Activated naive CD4-positive, alpha-beta T cell treated with anti-CD3 and anti-CD28 coated beads for 36 hours (primary cell): ENCODE data around the gene CACNB4. TPM values are rescaled to one million over a fixed set of nuclear protein-coding genes. Genes with fewer than 3 reads are reported as not detected.
"Not testable (repeated sequence)": the region's sequence is repeated elsewhere in the genome, so short reads cannot be mapped to it uniquely, and the experiment has no call there.

Experiments used
- CTCF ChIA-PET: fragments of 350-600 bp; sonication (Branson Sonifier 250); formaldehyde crosslinking; loops from one replicate; lab custom pipeline; 2021; ENCODE audit warnings: antibody characterized with exemption; lab: Charles Lee
- DNase-seq: peaks from one replicate; pipeline ENCODE4 v3.0.0-alpha.2; 2020
- H3K27ac Mint-ChIP-seq: one replicate; pipeline ENCODE4 v1.8.0; 2021; ENCODE audit warnings: mild to moderate bottlenecking, mixed read lengths
- H3K27me3 Mint-ChIP-seq: one replicate; pipeline ENCODE4 v1.8.0; 2021; ENCODE audit warnings: low read depth, mixed read lengths
- H3K36me3 Mint-ChIP-seq: one replicate; pipeline ENCODE4 v1.8.0; 2021; ENCODE audit warnings: low read depth, mixed read lengths
- H3K4me1 Mint-ChIP-seq: one replicate; pipeline ENCODE4 v1.8.0; 2021; ENCODE audit warnings: low read depth, mixed read lengths
- H3K4me3 Mint-ChIP-seq: one replicate; pipeline ENCODE4 v1.8.0; 2021; ENCODE audit warnings: mild to moderate bottlenecking, moderate library complexity, mixed read lengths
- H3K9me3 Mint-ChIP-seq: one replicate; pipeline ENCODE4 v1.8.0; 2021; ENCODE audit warnings: mixed read lengths
- intact Hi-C: fragments of 100-400 bp; cut with micrococcal nuclease; formaldehyde crosslinking; loops from one replicate; pipeline ENCODE4 v1.15.1; 2023
- total RNA-seq, 2 experiments: library from RNA; stranded (reverse); gene quantifications; one replicate each; pipeline ENCODE4 v1.2.3, GENCODE V29; 2021

CACNB4 gene
- total RNA-seq, 2 experiments from 2014 or later, result 0.10 to 0.15 TPM

DNA sequence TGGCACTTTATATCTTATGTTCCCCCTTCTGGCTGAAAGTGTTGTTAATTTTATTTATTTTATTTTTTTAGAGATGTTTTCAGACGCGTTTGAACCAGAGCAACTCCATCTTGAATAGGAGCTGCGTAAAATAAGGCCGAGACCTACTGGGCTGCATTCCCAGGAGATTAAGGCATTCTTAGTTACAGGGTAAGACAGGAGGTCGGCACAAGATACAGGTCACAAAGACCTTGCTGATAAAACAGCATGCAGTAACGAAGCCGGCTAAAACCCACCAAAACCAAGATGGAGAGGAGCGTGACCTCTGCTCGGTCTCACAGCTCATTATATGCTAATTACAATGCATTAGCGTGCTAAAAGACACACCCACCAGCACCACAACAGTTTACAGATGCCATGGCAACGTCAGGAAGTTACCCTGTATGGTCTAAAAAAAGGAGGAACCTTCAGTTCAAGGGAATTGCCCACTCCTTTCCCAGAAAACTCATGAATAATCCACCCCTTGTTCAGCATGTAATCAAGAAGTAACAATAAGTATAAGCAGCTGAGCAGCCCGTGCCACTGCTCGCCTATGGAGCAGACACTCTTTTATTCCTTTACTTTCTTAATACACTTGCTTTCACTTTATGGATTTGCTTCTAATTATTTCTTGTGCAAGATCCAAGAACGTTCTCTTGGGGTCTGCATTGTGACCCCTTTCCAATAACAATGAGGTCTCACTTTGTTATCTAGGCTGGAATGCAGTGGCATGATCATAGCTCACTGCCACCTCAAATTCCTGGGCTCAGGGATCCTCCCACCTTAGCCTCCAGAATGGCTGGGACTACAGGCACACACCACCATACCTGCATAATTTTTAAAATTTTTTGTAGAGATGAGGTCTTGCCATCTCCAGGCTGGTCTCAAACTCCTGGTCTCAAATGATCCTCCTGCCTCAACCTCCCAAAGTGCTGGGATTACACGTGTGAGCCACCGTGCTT, 55.9 kb downstream of the CACNB4 start:
- Mint-ChIP-seq H3K9me3 (no peaks in the 10 kb centered on the region), H3K27me3 (no peaks in the 10 kb centered on the region), H3K27ac (no peak overlapping the region), H3K4me1 (no peaks in the 10 kb centered on the region), H3K4me3 (no peak overlapping the region), H3K36me3 (no peaks in the 10 kb centered on the region)
- CTCF ChIA-PET, result interaction anchor here (0.7 to 1.1 kb wide), 2 partner anchors 17 to 391 kb away, joined by 3 read pairs; no protein-coding TSS in a partner anchor
- intact Hi-C loops, result no loop called here
- no peak for DNase-seq

DNA sequence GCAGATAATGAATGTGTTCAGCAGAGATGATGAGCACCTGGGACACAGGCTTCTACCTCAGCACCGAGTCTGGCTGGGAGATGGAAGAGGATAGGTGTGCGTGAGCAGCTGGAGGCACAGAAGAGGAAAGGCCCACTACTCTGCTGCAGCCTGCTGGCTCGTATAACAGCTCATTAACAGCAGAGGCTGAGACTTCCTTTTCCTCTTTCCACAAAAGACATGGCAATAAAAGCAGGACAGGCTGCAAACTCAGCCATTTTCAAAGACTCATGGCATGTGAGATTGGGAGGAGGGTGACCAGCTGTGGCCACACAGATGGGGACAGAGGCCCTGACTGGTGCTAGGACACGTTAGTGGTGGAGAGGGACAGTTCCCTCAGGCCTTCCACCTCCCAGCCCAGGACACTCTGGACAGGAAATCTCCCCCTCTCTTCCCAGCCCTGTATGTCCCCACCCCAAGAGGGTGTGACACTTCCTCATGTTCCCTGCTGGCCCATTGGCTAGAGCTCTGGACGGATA, 60.3 kb downstream of the CACNB4 start:
- Mint-ChIP-seq H3K36me3 (no peaks in the 10 kb centered on the region), H3K27ac (no peak overlapping the region), H3K27me3 (no peaks in the 10 kb centered on the region), H3K9me3 (no peaks in the 10 kb centered on the region), H3K4me1 (no peaks in the 10 kb centered on the region), H3K4me3 (no peak overlapping the region)
- intact Hi-C loops, result loop anchor here (5.0 to 10.0 kb wide), 2 partner anchors 296 to 379 kb away; partner anchors contain the start of gene FMNL2
- no peak for DNase-seq
- CTCF ChIA-PET, result interaction anchor here (0.6 to 4.2 kb wide), 10 partner anchors 9 to 615 kb away, joined by 3 to 34 read pairs (median 4); partner anchors contain the start of gene STAM2

DNA sequence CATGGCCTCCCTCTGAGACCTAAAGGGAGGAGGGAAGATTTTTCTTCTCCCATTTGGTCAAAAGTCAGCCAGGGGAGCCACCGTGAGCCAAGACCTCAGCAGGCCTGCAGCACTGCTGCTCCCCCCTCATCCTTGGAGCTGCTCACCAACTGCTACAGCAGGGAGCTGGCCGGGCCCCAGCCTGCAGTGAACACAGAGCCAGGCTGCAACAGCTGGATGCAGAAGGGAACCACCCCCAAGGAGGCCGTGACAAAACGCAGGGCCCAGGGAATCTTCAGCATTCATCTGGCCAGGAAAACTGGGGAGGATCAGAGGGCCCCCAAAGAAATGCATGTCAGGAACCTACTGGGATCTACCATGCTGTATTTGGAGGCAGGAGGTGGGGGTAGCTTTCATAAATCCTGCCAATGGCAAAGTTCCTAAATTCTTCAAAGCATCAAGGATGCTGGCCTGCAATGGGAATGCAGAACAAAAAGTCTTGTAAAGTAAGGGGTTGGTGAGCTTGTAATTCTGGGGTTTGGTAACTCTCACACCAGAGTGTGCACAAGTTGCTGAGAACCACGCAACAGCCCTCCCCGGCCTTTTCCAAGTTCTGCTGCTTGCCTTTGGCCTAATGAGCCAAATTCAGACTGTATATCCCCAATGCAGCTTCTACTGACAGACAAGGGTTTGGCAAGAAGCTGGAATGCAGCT, 61.0 kb downstream of the CACNB4 start:
- no peak overlapping the region for H3K4me3 Mint-ChIP-seq
- H3K27ac Mint-ChIP-seq, result no peak overlapping the region
- no peaks in the 10 kb centered on the region for H3K36me3 Mint-ChIP-seq
- intact Hi-C loops, result loop anchor here (1.0 to 10.0 kb wide), 7 partner anchors 137 to 1481 kb away; partner anchors contain the start of genes FMNL2 and STAM2
- H3K27me3 Mint-ChIP-seq, result no peaks in the 10 kb centered on the region
- no peaks in the 10 kb centered on the region for H3K4me1 Mint-ChIP-seq
- no peaks in the 10 kb centered on the region for H3K9me3 Mint-ChIP-seq
- CTCF ChIA-PET, result interaction anchor here (0.6 to 4.2 kb wide), 9 partner anchors 9 to 615 kb away, joined by 3 to 34 read pairs (median 4); partner anchors contain the start of gene STAM2
- DNase-seq, result no peak

DNA sequence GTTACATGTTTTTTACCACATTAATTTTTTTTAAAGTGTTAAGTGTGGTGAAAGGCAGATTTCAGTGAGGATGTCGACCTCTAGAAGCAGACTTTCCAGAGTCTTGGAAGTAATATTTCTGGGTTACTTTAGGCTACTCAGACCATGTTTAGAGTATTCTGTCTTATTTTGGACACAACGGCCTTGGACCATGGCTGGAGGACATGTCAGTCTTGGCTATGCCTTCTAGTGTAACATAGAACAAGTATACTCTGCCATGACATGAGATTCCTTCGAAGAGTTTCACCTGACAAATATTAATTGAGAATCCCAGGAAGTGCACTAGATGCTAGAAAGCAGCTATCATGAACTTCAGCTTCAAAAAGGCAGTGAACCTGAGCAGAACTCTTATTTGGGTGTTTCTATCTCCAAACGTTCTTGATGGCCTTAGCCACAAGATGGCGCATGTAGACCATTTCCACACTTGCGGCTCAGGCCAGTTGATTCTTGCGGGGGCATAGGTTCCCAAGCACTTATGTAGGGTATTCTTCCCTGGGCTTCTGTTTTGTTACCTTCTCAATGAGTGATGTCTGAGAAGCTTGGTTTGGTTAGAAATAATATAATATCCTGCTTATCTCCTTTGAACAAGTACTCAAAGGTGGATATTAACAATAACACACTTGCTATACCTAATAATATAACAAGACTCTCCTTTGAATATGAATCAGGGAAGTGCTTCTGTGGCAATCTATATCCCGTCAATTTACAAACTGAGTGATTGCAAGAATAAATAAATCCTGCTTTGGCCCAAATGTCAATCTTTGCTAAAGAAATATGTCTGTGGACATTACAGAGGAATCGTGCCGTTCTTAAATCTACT, 62.0 kb downstream of the CACNB4 start:
- Mint-ChIP-seq H3K27ac (no peak overlapping the region), H3K27me3 (no peaks in the 10 kb centered on the region), H3K4me1 (no peaks in the 10 kb centered on the region), H3K36me3 (no peaks in the 10 kb centered on the region), H3K4me3 (no peak overlapping the region), H3K9me3 (no peaks in the 10 kb centered on the region)
- peak; percentile 79 for DNase-seq
- CTCF ChIA-PET, result interaction anchor here (0.9 to 4.2 kb wide), 8 partner anchors 10 to 598 kb away, joined by 3 to 34 read pairs (median 4); partner anchors contain the start of gene STAM2
- intact Hi-C loops, result loop anchor here (1.0 to 10.0 kb wide), 7 partner anchors 138 to 1482 kb away; partner anchors contain the start of genes FMNL2 and STAM2

DNA sequence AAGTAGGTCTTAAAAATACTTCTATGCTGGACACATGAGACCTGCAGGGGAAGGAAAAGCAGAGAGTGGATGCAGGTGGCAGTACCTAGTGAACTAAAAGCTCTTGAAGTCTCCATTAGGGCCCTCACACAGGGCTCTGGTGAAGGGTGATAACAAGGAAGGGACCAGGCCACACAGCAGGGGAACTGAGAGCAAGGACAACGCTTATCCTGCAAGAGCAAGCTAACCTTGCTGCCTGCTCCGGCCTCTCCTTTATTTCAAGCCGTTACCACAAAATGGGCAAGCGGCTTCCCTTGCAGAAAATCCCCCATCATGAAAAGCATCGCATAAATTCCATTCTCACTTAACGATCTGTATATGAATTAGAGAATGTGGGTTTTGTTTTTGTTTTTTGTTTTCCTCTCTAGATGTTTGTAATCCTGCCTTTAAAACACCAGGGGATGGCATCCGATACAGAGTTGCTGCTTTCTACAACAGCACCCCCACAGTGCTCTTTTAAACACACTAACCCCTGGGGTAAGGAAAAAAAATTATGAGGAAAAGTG, 64.5 kb downstream of the CACNB4 start:
- no peak for DNase-seq
- H3K4me1 Mint-ChIP-seq, result no peaks in the 10 kb centered on the region
- H3K27ac Mint-ChIP-seq, result no peak overlapping the region
- H3K27me3 Mint-ChIP-seq, result peaks cover 5% of the 10 kb centered on the region
- H3K36me3 Mint-ChIP-seq, result no peaks in the 10 kb centered on the region
- no peak overlapping the region for H3K4me3 Mint-ChIP-seq
- H3K9me3 Mint-ChIP-seq, result no peaks in the 10 kb centered on the region
- intact Hi-C loops, result loop anchor here (10.0 kb wide), 1 partner anchor 300 kb away; the partner anchor contains the start of gene FMNL2
- CTCF ChIA-PET, result interaction anchor here (1.3 kb wide), 1 partner anchor 9 kb away, joined by 6 read pairs; no protein-coding TSS in a partner anchor

DNA sequence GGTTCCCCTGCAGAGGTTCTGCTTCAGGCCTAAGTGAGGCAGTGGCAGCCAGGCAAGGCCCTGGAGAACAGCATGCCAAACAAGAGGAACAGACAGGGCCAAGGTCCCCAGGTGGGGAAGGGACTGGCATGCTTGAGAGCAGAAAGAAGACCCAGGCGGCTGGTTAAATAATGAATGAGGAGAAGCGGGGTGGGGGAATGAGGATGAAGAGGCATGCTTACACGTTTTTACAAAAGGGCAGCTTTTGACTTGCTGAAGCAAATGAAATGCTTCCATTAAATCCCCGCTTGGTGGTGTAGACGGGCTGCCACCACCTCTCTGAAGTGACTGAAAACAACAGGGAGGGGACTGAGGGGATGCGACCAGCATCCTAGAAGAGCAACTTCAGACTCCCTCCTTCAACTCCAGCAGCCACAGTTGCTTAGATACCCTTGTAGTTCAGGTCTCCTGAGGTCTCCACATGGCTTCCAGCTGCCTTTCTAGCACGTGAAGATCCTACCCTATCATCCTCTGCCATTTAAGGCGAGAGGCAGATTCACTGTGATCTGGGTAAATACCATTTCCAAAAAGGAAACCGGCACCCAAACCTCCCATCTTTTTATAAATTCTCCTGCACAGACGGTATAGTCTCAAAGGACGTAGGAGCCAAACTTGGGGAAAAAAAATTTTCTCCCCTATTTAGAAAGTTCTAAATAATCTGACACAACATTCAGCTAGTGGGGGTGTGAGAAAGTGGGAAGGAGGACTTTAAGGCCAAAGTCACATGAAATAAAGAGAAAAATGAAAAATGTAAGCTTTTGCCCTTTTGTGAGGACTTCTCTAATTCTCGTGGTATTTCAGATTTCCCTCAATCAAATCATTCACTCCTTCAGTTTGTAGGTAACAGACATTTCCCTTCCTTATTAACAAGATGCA, 65.6 kb downstream of the CACNB4 start:
- no peaks in the 10 kb centered on the region for H3K9me3 Mint-ChIP-seq
- H3K4me1 Mint-ChIP-seq, result no peaks in the 10 kb centered on the region
- no peak for DNase-seq
- H3K36me3 Mint-ChIP-seq, result no peaks in the 10 kb centered on the region
- peaks cover 5% of the 10 kb centered on the region for H3K27me3 Mint-ChIP-seq
- H3K27ac Mint-ChIP-seq, result no peak overlapping the region
- CTCF ChIA-PET, result interaction anchor here (1.3 kb wide), 1 partner anchor 8 kb away, joined by 6 read pairs; no protein-coding TSS in a partner anchor
- intact Hi-C loops, result loop anchor here (10.0 kb wide), 1 partner anchor 302 kb away; the partner anchor contains the start of gene FMNL2
- H3K4me3 Mint-ChIP-seq, result no peak overlapping the region

DNA sequence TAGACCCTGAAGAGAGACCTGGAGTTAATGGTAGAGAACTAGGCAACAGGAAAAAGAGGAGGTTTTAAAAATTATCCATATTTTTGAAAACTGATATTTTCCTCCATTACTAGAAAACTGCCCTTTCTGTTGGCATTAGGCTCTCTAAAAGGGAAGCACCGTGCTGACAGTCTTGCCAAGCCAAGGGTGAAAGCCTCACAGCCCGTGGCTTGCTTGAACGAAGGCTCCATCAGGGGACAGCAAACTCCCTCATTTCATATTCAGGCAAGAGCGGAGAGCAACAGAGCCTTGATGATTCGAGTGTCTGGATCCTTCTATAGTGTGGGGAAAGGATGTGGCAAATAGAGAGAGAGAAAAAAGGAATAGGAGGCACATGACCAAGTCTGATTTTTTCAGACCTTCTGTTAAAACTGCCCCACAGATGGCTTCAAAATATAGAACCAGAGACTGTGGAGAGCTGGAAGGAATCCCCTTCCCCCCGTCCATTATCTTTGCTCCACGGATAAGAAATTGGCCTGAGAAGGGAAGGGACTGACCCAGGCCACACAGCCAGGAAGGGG, 67.0 kb downstream of the CACNB4 start:
- DNase-seq, result no peak
- H3K27ac Mint-ChIP-seq, result no peak overlapping the region
- CTCF ChIA-PET, result no interaction called here
- no peaks in the 10 kb centered on the region for H3K36me3 Mint-ChIP-seq
- intact Hi-C loops, result loop anchor here (10.0 kb wide), 1 partner anchor 303 kb away; the partner anchor contains the start of gene FMNL2
- H3K4me3 Mint-ChIP-seq, result no peak overlapping the region
- H3K27me3 Mint-ChIP-seq, result peaks cover 5% of the 10 kb centered on the region
- no peaks in the 10 kb centered on the region for H3K9me3 Mint-ChIP-seq
- no peaks in the 10 kb centered on the region for H3K4me1 Mint-ChIP-seq

DNA sequence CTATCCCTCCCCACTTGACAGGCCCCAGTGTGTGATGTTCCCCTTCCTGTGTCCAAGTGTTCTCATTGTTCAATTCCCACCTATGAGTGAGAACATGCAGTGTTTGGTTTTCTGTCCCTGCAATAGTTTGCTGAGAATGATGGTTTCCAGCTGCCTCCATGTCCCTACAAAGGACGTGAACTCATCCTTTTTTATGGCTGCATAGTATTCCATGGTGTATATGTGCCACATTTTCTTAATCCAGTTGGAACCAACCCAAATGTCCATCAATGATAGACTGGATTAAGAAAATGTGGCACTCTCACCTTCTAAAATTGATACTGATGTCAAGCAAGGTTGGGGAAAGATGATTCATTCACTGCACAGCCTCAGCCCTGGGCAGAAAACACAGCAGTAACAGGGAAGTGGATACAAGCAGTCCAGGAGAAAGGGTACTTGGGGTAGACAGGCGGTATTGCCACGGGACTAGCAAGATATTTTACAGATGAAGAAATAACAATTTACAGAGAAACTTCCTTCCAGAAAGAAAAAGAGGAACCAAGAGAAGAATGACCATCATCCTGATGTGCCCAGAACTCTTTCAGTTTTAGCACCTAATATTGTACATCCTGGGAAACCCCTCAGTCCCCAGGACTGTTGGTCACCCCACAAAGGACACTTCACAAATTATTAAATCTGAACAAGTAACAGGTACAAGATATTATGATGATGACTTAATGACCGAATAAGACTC, 68.1 kb downstream of the CACNB4 start:
- H3K4me3 Mint-ChIP-seq, H3K36me3 Mint-ChIP-seq, H3K27me3 Mint-ChIP-seq, DNase-seq, CTCF ChIA-PET, H3K27ac Mint-ChIP-seq, H3K4me1 Mint-ChIP-seq, H3K9me3 Mint-ChIP-seq: not testable (repeated sequence)
- intact Hi-C loops, result loop anchor here (10.0 kb wide), 1 partner anchor 304 kb away; the partner anchor contains the start of gene FMNL2

DNA sequence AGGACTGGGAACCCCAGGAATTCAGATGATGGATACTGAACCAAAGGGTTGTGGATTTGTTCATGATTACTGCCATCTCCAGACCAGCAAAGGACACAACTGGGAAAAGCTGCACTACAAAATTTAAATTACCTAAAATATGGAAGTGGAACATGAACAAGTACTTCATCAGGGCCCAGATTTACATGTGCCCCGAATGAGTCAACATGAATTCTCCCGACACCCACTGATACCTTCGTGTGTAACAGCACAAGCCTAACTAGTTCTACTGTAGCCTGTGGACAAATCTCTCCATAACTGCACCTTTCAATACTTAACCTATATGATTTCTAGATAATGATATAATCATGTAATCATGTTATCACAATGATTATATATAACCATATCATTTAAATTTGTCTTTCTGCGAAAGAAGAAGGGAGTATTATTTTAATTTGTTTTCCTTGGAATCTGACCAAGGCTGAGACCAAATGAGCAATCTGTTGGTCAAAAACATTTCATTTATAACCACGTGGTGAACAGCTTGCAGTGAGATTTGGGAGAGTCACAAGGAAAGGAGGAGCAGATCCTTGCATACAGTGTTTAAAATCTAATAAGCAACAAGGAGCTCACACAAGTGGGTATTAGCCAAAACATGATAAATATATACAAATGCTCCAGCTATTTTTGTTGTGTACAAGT, 70.5 kb downstream of the CACNB4 start:
- no peak overlapping the region for H3K27ac Mint-ChIP-seq
- CTCF ChIA-PET, result interaction anchor here (0.7 to 5.6 kb wide), 3 partner anchors 24 to 71 kb away, joined by 3 to 44 read pairs (median 3); partner anchors contain the start of gene CACNB4
- peaks cover 4% of the 10 kb centered on the region for H3K4me1 Mint-ChIP-seq
- intact Hi-C loops, result no loop called here
- H3K4me3 Mint-ChIP-seq, result no peak overlapping the region
- H3K9me3 Mint-ChIP-seq, result no peaks in the 10 kb centered on the region
- peaks cover 5% of the 10 kb centered on the region for H3K27me3 Mint-ChIP-seq
- H3K36me3 Mint-ChIP-seq, result no peaks in the 10 kb centered on the region
- DNase-seq, result no peak
